Adipose tissue (tissue), 3 donors: ENCODE data around the gene BASP1. TPM values are rescaled to one million over a fixed set of nuclear protein-coding genes. Genes with fewer than 3 reads are reported as not detected.

Experiments
- H3K27ac ChIP-seq: one replicate; pipeline ENCODE4 v1.5.1; 2013; ENCODE audit warnings: low read depth, low read length
- WGBS, 3 donors: extraction: QIAGEN DNeasy Blood & Tissue Kit; methylation state at CpG; one replicate each; pipeline ENCODE4 v1.1.7; 2013; 5-methylcytosine and 5-hydroxymethylcytosine counted together
- polyA plus RNA-seq, 3 donors: library from polyadenylated mRNA; stranded (reverse); fragments of 200-250 nt; gene quantifications; one replicate each; pipeline ENCODE4 v1.2.3, GENCODE V29; 2013
- donor health status: healthy with polysubstance abuse.
- donor health status: Bipolar disorder and iron deficiency.
- donor health status: healthy.

Gene BASP1
- polyA plus RNA-seq, 3 donors = 1.4 to 45.8 (median 25.9) TPM

DNA sequence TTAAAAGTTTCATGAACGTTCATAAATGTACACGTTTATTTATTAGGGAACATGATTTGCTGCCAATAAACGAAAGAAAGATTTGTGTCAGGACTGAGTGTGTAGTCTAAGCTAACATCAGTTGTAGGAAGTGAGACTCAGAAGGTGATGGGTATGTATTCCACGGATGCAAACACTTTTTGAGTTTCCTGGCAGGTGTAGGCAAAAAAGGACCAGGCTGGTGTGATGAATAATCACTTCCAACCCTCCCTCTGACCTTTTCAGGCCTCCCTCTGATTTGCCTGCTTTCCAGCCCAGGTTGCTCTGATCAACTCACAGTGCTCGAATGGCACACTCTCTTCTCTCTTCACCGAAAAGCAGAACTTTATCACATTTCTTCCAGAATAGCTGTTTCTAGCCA lies 51.8 kb downstream of the BASP1 start:
- no peak overlapping the region for H3K27ac ChIP-seq
- 53 to 68% (median 61%) methylated on average over 6 of the region's 6 CpGs for WGBS, 3 donors

DNA sequence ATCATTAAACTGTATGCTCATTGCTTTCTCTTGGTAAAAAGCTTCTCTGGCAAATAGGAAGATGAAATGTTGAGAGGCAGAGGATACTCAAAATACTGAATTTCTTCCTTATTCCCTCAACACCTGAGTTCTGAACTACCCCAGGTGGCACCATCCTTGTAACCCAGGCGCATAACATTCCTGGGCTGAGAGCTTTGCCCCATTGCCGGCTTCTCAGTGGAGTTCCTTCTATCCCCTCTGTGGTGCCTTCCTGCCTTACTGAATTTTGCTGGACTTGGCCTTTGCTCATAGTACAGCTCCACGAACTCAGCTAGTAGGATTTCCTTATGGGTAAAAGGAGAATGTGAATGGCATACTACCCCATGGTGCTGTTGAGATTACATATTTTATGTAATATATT lies 54.7 kb downstream of the BASP1 start:
- WGBS, 3 donors = 80 to 92% (median 88%) methylated on average over 3 of the region's 3 CpGs

DNA sequence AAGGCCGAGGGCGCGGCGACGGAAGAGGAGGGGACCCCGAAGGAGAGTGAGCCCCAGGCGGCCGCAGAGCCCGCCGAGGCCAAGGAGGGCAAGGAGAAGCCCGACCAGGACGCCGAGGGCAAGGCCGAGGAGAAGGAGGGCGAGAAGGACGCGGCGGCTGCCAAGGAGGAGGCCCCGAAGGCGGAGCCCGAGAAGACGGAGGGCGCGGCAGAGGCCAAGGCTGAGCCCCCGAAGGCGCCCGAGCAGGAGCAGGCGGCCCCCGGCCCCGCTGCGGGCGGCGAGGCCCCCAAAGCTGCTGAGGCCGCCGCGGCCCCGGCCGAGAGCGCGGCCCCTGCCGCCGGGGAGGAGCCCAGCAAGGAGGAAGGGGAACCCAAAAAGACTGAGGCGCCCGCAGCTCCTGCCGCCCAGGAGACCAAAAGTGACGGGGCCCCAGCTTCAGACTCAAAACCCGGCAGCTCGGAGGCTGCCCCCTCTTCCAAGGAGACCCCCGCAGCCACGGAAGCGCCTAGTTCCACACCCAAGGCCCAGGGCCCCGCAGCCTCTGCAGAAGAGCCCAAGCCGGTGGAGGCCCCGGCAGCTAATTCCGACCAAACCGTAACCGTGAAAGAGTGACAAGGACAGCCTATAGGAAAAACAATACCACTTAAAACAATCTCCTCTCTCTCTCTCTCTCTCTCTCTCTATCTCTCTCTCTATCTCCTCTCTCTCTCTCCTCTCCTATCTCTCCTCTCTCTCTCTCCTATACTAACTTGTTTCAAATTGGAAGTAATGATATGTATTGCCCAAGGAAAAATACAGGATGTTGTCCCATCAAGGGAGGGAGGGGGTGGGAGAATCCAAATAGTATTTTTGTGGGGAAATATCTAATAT lies 58.1 kb downstream of the BASP1 start:
- H3K27ac ChIP-seq = no peak overlapping the region
- 92 to 98% (median 96%) methylated on average over 30 to 57 of the region's 57 CpGs for WGBS, 3 donors

More for the DNA sequence above, 54.7 kb downstream of the BASP1 start:
- H3K27ac ChIP-seq = no peak overlapping the region

DNA sequence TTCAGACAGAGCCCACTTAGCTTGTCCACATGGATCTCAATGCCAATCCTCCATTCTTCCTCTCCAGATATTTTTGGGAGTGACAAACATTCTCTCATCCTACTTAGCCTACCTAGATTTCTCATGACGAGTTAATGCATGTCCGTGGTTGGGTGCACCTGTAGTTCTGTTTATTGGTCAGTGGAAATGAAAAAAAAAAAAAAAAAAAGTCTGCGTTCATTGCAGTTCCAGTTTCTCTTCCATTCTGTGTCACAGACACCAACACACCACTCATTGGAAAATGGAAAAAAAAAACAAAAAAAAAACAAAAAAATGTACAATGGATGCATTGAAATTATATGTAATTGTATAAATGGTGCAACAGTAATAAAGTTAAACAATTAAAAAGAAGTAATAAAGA lies 59.0 kb downstream of the BASP1 start:
- H3K27ac ChIP-seq = no peak overlapping the region
- 60 to 92% (median 89%) methylated on average over 3 of the region's 3 CpGs for WGBS, 3 donors

DNA sequence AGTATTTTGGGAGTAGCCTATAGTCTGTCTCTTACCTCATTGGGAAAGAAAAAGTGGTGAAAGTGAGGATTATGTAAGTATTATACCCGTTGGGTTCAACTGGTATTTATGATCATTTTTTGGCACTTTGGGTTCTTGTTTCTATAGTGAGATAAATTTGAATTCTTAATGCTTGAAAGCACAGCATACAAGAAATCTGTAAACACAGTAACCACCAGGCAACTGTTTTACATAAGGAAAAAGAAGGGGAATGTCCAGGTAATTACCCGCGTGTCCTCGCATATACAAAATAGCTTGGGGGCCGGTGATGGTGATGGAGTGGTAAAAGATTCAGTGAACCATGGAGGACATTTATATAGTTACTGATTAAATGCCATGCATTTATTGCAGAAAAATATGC lies 60.5 kb downstream of the BASP1 start:
- no peak overlapping the region for H3K27ac ChIP-seq
- WGBS, 3 donors = 87 to 89% (median 89%) methylated on average over 5 of the region's 5 CpGs

DNA sequence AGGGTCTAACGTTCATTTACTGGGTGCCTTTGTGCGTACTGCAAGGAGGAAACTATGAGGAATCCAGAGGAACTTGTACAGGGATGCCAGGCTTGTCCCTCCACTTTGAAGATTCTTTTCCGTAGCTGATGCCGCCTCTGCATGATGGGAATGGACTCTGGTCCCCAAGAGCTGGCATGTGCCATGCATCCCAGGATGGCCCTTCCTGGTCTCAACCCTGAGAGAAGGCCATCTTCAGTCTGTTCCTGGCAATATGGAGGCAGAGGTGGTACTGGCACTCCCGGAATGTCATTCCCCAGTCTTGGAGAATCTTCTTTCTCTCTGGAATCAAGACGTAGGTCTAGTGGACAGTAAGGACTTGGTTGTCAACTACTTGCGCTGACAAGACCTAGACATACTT lies 61.5 kb downstream of the BASP1 start:
- H3K27ac ChIP-seq = no peak overlapping the region
- 78 to 95% (median 89%) methylated on average over 7 of the region's 7 CpGs for WGBS, 3 donors

DNA sequence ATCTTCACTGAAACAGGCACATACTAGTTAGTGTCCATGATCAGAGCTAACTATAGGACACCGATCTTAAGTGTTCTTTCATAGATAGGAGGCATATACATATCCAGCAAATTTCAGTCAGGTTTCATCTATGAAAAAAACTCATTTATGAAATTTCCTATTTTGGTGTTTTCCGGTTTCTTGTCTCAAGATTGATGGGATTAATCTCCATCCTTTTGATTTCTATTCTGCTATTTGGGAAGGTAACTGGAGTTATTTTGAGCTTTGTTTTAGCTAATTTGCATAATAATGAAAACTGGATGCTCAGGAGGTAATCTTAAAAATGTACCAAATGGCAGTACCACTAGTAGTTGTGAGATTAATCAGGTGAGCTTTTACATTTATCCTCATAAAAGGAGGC lies 62.1 kb downstream of the BASP1 start:
- 78 to 97% (median 93%) methylated on average over 2 of the region's 2 CpGs for WGBS, 3 donors
- no peak overlapping the region for H3K27ac ChIP-seq

DNA sequence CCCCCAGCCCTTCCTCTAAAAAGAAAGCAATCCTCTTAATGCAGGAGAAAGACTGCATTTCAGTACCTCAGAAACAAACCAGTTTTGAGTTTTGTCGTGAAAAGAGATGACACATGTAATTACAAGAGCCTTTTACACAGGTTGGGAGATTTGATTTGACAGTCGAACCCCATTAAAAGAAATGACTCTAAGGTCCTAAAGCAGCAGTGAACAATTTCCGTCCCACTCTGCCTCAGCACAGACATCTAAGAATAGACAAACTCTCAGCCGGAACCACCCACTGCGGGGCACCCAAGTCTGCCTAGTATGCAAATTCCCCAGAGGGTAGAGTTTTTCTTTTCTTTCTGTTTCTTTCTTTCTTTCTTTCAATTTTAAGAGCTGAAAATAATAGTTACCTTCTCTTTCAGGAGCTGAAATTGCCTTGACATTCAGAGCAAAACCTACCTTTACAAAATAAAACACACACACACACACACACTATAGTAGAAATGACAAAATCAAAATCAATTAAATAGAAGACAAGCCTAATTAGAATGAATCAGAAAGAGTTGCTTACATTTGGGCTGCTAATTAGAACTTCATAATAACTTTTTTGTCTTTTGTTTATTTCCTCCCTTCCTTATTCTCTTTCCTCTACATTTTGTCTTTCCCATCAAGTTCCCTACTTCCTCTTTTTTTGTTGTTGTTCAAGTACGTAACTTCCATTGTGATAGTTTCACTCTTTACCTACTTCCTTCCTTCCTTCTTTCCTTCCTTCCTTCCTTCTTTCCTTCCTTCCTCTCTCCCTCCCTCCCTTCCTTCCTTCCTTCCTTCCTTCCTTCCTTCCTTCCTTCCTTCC lies 65.1 kb downstream of the BASP1 start:
- 31 to 49% (median 41%) methylated on average over 6 of the region's 6 CpGs for WGBS, 3 donors
- H3K27ac ChIP-seq = no peak overlapping the region

DNA sequence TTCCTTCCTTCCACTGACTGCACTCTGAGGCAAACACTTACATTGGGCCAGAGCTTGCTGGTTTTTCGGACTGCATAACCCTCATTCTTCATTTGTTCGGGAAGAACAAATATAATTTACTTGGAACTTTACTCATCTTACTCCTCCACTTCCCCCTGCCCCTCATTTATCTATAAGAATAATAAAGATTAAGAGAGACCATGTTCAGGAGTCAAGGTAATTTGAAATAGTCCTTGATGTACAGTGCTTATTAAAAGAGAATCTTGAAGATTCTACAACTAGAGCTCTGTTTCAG lies 65.6 kb downstream of the BASP1 start:
- 77 to 82% (median 78%) methylated on average over 2 of the region's 2 CpGs for WGBS, 3 donors
- no peak overlapping the region for H3K27ac ChIP-seq

DNA sequence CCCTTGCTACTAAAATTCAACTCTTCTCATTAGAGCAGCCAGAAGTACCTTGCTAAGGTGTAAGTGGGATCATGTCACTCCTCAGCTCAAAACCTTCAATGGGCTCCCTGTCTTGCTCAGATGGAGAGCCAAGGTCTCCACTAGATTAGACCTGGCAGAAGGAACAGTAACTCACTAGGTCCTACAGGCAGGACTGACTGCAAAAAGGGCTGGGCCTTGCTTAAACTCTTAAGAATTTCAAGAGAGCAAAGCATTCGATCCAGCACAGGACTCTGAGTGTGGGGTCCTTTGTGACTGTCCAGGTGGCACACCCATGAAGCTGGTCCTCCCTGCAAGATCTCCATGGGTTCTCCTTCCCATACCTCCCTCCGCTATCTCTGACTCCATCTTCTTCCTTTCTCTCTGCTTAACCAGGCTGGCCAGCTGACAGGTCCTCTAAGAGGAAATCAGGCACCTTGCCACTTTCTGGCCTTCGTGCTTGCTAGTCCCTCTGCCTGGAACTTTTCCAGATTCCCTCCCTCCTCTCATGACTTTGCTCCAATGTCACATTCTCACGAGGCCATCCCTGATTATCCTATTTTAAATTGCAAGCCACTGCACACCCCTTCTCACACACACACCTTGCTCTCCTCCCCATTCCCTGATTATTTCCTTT lies 70.2 kb downstream of the BASP1 start:
- 59 to 77% (median 76%) methylated on average over 4 of the region's 4 CpGs for WGBS, 3 donors
- no peak overlapping the region for H3K27ac ChIP-seq

DNA sequence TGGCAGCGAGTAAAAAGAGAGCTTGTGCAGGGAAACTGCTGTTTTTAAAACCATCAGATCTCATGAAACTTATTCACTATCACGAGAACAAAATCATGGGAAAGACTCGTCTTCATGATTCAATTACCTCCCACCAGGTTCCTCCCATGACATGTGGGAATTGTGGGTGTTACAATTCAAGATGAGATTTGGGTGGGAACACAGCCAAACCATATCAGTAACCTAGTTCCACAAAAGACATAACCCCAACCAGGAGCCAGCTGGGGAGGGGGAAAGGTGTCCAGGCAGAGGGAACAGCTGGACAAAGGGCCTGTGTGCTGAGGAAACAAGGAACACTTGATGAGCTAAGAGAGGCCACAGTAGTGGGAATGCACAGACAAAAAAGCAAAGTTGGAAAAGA lies 71.1 kb downstream of the BASP1 start:
- WGBS, 3 donors = 81 to 92% (median 87%) methylated on average over 3 of the region's 3 CpGs
- no peak overlapping the region for H3K27ac ChIP-seq

DNA sequence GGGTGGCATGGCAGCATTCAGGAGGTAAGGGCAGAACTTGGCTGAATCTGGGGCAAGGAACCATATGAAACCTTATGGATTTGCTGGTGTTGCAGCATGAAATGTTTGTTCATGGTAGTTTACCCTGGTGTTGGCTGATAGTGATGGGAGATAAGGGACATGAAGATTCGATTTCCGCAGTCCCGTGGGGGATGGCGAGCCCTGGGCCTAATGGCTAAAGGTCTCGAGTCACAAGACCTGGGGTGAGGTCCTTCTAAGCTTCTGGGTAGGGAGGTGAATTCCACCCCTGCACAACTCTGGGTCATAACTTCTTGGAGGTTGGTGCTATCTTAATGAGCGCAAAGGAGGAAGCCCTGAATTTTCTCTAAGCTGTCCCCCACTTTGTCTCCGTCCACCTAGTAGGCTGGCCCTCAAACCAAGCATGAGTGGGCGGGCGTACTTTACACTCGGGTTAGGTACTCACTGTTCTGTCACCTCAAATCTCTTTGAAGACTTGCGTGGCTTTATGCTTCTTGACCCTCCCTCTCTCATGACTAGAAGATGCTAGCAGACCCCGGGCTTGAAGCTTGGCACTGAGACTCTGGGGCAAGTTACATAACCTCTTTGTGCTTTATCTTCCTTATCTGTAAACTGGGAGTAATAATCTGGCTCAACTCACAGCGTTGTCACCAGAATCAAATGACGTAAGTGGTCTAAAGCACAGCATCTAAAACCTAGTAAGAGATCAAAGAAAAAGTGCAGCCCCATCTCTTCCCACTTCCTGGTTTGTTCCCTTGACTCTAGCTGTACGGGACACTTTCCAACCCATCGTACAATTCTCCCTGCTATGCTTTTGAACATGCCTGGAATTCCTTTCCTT lies 72.5 kb downstream of the BASP1 start:
- no peak overlapping the region for H3K27ac ChIP-seq
- WGBS, 3 donors = 60 to 76% (median 73%) methylated on average over 16 of the region's 16 CpGs

DNA sequence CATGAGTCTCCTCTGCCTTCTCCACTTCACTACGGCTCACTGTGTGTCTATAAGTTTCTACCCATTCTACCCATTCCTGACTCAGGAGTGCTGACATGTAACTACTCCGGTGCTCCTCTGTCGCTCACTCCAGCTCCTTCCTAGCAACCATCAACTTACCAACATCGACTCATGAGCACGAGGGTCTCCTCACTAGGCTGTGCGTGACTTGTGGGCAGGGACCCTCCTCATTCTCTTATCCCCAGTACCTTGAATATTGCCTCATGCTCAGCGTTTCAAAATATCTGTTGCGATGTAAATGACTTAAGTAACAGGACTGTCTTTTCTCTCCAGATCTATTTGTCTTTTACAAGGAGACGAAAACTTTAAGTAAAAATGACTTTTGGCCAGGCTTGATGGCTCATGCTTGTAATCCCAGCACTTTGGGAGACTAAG lies 73.1 kb downstream of the BASP1 start:
- no peak overlapping the region for H3K27ac ChIP-seq
- WGBS, 3 donors = 71 to 83% (median 73%) methylated on average over 9 of the region's 9 CpGs

DNA sequence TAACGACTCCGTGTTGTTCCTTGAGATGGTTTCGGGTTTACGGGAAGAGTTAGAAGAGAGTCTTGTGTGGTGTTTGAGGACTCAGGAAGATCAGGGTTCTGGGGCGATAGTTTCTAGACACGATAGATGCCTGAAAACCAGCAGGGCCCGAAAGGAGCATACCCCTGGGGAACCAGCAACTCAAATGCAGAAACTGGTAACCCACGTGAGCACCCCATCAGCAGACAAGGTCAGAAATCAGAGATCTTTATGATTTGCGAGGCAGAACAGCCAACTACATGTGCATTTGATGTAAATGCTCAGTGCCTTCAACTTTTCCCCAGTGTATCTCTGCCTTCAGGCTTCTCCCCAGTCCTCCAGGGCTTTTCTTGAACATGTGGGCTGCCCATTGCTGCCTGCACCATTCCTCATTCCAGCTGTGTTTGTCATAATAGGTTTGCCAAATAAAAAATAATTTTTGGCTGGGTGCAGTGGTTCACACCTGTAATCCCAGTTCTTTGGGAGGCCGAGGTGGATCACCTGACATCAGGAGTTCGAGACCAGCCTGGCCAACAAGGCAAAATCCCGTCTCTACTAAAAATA lies 75.1 kb downstream of the BASP1 start:
- no peak overlapping the region for H3K27ac ChIP-seq
- WGBS, 3 donors = 85 to 95% (median 94%) methylated on average over 12 of the region's 12 CpGs

DNA sequence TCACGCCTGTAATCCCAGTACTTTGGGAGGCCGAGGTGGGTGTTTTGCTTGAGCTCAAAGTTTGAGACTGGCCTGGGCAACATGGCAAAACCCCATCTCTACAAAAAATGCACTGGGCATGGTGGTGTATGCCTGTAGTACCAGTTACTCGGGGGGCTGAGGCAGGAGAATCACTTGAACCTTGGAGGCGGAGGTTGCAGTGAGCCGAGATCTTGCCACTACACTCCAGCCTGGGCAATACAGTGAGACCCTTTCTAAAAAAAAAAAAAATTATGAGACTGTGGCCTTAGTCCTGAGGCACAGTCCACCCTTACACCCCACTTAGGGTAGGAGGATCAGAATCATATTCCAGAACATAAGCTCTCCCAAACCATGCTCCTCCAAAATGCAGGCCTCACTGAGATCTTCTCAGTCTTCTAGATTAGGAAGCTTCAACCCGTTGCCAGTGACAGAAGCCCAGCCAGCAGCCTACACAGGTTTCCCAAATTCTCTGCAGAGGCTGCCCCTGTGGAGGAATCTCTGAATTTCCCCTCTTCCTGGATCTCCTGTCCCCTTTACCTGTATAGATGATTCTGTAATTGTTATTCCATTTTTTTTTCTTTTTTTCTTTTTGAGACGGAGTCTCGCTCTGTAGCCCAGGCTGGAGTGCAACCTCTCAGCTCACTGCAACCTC lies 77.3 kb downstream of the BASP1 start:
- WGBS, 3 donors = 87 to 92% (median 90%) methylated on average over 8 of the region's 8 CpGs
- no peak overlapping the region for H3K27ac ChIP-seq

DNA sequence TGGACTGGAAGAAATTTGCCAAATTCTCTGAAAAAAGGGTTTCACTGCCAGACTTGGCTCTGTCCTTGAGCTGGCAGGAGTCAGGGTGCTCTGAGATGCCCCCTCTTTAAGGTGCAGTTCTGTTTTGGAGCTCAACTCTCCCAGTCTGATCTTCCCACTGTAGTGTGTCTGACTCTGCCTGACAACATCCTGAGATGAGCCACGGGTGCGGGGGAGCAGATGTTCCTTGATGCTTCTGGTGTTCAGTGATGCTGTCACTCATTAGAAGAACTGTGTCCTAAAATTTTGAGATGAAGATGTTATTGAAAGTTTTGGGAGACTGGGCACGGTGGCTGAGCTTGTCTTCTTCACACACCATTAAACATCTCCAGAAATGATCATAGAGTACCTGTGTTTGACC lies 78.2 kb downstream of the BASP1 start:
- whole genome bisulfite sequencing, 3 donors = 77 to 91% (median 85%) methylated on average over 3 of the region's 3 CpGs
- H3K27ac ChIP-seq = no peak overlapping the region

DNA sequence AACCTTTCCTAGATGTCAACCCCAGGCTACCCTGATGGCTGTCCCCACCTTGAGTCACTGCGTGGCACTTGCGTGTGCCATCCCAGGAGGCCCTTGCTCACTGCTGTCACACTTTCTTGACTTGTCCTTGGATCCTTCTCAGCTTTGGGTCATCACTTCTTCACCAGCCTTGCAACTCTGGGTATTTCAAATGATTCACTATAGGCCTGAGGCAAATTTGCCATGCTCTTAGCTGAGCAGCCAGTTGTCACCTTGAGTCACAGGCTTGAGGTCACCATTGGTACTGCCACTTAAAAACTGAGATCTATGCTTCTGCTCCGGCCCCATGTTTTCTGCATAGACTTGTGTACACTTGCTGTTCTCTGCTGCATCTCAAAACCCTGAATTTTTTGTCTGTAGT lies 84.7 kb downstream of the BASP1 start:
- no peak overlapping the region for H3K27ac ChIP-seq
- WGBS, 3 donors = 88 to 95% (median 95%) methylated on average over 3 of the region's 3 CpGs
